PFSK-1 (cell line): ENCODE measurements around the gene C1QB.

ENCODE experiments used
- POLR2AphosphoS5 ChIP-seq: IDR thresholded peaks from 2 replicates; pipeline ENCODE4 v1.6.1; 2012; ENCODE audit warnings: low read depth, mild to moderate bottlenecking, control low read depth, low read length, moderate library complexity
- TAF1 ChIP-seq: IDR thresholded peaks from 2 replicates; pipeline ENCODE4 v1.6.1; 2012; ENCODE audit warnings: low read length, control low read depth, borderline replicate concordance; ENCODE audit not compliant: insufficient read depth
- TF ChIP-seq, protein P1 (sequence below), 2 experiments: IDR thresholded peaks; 2 replicates each; pipeline versions ENCODE4 v1.6.1 to v1.8.0; 2011 to 2012; ENCODE audit warnings: low read depth in 2 of 2, low read length in 2 of 2, control low read depth in 1 of 2, inconsistent platforms in 1 of 2, mild to moderate bottlenecking in 1 of 2, moderate library complexity in 1 of 2; ENCODE audit not compliant: insufficient read depth in 1 of 2

DNA sequence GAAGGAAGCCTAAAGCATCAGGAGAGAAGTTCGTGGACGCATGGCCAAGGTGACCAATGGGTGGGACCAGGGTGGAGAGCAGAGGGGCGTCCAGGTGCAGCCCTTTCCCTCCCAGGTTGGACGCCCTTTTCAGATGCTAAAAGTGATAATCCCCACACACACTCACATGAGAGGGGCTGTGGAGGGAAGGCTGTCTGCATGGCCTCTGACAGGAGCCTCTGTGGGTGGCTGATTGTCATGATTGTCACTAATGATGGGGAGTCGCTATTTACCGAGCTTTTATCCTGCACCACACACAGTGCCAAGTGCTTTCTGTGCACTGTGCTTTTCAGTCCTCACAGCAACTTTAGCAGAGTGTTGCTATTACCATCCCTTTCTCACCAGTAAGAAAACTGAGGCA lies 43.7 kb upstream of the C1QB start:
- TF ChIP-seq POLR2AphosphoS5: no peak
- TF ChIP-seq, protein P1, sequence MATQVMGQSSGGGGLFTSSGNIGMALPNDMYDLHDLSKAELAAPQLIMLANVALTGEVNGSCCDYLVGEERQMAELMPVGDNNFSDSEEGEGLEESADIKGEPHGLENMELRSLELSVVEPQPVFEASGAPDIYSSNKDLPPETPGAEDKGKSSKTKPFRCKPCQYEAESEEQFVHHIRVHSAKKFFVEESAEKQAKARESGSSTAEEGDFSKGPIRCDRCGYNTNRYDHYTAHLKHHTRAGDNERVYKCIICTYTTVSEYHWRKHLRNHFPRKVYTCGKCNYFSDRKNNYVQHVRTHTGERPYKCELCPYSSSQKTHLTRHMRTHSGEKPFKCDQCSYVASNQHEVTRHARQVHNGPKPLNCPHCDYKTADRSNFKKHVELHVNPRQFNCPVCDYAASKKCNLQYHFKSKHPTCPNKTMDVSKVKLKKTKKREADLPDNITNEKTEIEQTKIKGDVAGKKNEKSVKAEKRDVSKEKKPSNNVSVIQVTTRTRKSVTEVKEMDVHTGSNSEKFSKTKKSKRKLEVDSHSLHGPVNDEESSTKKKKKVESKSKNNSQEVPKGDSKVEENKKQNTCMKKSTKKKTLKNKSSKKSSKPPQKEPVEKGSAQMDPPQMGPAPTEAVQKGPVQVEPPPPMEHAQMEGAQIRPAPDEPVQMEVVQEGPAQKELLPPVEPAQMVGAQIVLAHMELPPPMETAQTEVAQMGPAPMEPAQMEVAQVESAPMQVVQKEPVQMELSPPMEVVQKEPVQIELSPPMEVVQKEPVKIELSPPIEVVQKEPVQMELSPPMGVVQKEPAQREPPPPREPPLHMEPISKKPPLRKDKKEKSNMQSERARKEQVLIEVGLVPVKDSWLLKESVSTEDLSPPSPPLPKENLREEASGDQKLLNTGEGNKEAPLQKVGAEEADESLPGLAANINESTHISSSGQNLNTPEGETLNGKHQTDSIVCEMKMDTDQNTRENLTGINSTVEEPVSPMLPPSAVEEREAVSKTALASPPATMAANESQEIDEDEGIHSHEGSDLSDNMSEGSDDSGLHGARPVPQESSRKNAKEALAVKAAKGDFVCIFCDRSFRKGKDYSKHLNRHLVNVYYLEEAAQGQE (IDR thresholded peaks at IDR 0.05; ENCODE audit: insufficient read depth in 1 of 2, low read depth in 2 of 2, low read length in 2 of 2): no peak
- TF ChIP-seq TAF1: no peak
